ENCODE data around the gene SEC14L5. TPM values are rescaled to one million over a fixed set of nuclear protein-coding genes. Genes with fewer than 3 reads are reported as not detected.

Gene SEC14L5
- total and polyA plus RNA-seq, 2 experiments from 2014 or later: 2.6 to 5.9 TPM

DNA sequence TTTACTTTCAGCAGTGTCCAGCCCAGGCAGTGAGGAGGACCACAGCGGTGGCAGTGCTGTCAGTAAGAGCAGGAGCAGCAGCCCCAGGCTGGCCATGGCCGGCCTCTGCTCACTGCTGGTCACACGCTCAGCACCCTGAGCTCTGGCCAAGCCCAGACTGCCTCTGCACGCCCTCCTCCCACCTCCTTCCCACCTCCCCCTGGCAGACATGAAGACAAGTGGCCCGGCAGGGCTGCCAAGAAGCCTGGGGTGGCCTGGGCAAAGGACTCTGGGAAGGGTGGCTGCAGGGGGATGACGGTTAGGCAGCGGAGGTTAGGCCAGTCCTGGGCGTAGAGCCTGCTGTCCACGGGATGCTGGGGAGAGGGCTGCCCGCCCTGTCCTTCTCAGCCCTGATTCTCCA, 107.7 kb downstream of the SEC14L5 start, which contains the start of gene C16orf89 (continued):
- TF ChIP-seq, protein P1, sequence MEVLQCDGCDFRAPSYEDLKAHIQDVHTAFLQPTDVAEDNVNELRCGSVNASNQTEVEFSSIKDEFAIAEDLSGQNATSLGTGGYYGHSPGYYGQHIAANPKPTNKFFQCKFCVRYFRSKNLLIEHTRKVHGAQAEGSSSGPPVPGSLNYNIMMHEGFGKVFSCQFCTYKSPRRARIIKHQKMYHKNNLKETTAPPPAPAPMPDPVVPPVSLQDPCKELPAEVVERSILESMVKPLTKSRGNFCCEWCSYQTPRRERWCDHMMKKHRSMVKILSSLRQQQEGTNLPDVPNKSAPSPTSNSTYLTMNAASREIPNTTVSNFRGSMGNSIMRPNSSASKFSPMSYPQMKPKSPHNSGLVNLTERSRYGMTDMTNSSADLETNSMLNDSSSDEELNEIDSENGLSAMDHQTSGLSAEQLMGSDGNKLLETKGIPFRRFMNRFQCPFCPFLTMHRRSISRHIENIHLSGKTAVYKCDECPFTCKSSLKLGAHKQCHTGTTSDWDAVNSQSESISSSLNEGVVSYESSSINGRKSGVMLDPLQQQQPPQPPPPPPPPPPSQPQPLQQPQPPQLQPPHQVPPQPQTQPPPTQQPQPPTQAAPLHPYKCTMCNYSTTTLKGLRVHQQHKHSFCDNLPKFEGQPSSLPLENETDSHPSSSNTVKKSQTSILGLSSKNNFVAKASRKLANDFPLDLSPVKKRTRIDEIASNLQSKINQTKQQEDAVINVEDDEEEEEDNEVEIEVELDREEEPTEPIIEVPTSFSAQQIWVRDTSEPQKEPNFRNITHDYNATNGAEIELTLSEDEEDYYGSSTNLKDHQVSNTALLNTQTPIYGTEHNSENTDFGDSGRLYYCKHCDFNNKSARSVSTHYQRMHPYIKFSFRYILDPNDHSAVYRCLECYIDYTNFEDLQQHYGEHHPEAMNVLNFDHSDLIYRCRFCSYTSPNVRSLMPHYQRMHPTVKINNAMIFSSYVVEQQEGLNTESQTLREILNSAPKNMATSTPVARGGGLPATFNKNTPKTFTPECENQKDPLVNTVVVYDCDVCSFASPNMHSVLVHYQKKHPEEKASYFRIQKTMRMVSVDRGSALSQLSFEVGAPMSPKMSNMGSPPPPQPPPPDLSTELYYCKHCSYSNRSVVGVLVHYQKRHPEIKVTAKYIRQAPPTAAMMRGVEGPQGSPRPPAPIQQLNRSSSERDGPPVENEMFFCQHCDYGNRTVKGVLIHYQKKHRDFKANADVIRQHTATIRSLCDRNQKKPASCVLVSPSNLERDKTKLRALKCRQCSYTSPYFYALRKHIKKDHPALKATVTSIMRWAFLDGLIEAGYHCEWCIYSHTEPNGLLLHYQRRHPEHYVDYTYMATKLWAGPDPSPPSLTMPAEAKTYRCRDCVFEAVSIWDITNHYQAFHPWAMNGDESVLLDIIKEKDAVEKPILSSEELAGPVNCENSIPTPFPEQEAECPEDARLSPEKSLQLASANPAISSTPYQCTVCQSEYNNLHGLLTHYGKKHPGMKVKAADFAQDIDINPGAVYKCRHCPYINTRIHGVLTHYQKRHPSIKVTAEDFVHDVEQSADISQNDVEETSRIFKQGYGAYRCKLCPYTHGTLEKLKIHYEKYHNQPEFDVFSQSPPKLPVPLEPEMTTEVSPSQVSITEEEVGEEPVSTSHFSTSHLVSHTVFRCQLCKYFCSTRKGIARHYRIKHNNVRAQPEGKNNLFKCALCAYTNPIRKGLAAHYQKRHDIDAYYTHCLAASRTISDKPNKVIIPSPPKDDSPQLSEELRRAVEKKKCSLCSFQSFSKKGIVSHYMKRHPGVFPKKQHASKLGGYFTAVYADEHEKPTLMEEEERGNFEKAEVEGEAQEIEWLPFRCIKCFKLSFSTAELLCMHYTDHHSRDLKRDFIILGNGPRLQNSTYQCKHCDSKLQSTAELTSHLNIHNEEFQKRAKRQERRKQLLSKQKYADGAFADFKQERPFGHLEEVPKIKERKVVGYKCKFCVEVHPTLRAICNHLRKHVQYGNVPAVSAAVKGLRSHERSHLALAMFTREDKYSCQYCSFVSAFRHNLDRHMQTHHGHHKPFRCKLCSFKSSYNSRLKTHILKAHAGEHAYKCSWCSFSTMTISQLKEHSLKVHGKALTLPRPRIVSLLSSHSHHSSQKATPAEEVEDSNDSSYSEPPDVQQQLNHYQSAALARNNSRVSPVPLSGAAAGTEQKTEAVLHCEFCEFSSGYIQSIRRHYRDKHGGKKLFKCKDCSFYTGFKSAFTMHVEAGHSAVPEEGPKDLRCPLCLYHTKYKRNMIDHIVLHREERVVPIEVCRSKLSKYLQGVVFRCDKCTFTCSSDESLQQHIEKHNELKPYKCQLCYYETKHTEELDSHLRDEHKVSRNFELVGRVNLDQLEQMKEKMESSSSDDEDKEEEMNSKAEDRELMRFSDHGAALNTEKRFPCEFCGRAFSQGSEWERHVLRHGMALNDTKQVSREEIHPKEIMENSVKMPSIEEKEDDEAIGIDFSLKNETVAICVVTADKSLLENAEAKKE (CRISPR knock-in tag; IDR thresholded peaks at IDR 0.05): no peak
- TF ChIP-seq STAT1 (IDR thresholded peaks at IDR 0.05; ENCODE audit: unreplicated experiment): no peak
- TF ChIP-seq CREB1 (CRISPR knock-in tag; IDR thresholded peaks at IDR 0.05; ENCODE audit: low read depth): no peak
- no peak for TF ChIP-seq ZNF331 (CRISPR knock-in tag; IDR thresholded peaks at IDR 0.05; ENCODE audit: low read depth)
- TF ChIP-seq, protein P2, sequence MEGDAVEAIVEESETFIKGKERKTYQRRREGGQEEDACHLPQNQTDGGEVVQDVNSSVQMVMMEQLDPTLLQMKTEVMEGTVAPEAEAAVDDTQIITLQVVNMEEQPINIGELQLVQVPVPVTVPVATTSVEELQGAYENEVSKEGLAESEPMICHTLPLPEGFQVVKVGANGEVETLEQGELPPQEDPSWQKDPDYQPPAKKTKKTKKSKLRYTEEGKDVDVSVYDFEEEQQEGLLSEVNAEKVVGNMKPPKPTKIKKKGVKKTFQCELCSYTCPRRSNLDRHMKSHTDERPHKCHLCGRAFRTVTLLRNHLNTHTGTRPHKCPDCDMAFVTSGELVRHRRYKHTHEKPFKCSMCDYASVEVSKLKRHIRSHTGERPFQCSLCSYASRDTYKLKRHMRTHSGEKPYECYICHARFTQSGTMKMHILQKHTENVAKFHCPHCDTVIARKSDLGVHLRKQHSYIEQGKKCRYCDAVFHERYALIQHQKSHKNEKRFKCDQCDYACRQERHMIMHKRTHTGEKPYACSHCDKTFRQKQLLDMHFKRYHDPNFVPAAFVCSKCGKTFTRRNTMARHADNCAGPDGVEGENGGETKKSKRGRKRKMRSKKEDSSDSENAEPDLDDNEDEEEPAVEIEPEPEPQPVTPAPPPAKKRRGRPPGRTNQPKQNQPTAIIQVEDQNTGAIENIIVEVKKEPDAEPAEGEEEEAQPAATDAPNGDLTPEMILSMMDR (conservative IDR thresholded peaks at IDR 0.05; ENCODE audit: low read depth in 2 of 2): no peak
- TF ChIP-seq NANOG (IDR thresholded peaks at IDR 0.05; ENCODE audit: borderline replicate concordance): no peak
- TF ChIP-seq JUNB (IDR thresholded peaks at IDR 0.05; ENCODE audit: unreplicated experiment): no peak
- TF ChIP-seq, protein P3, sequence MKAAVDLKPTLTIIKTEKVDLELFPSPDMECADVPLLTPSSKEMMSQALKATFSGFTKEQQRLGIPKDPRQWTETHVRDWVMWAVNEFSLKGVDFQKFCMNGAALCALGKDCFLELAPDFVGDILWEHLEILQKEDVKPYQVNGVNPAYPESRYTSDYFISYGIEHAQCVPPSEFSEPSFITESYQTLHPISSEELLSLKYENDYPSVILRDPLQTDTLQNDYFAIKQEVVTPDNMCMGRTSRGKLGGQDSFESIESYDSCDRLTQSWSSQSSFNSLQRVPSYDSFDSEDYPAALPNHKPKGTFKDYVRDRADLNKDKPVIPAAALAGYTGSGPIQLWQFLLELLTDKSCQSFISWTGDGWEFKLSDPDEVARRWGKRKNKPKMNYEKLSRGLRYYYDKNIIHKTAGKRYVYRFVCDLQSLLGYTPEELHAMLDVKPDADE (IDR thresholded peaks at IDR 0.05): no peak
- TF ChIP-seq EZH2 (IDR thresholded peaks at IDR 0.05; ENCODE audit: low read depth, unreplicated experiment): no peak
- TF ChIP-seq POLR2AphosphoS5 (IDR thresholded peaks at IDR 0.05; ENCODE audit: low read depth): no peak
- TF ChIP-seq ZNF114 (CRISPR knock-in tag; IDR thresholded peaks at IDR 0.05): no peak
